IMR-90 (cell line): ENCODE results near the gene CAMTA1. TPM values are rescaled to one million over a fixed set of nuclear protein-coding genes. Genes with fewer than 3 reads are reported as not detected.

ENCODE experiments used
- ATAC-seq: fragments of 200-7000 bp; cut with Tn5 transposase; 2 replicates; pipeline ENCODE4 v1.9.1; 2020; ENCODE audit warnings: low read depth, mild to moderate bottlenecking, moderate library complexity
- BruUV-seq: library from RNA; stranded (reverse); fragments of 400-500 nt; replicated peaks from 2 replicates; lab custom pipeline; 2021; lab: Mats Ljungman, UMichigan
- CTCF ChIA-PET: fragments of 300-600 bp; formaldehyde crosslinking; extraction: SDS; loops from one replicate; lab custom pipeline; 2021; ENCODE audit warnings: antibody characterized with exemption; lab: Yijun Ruan, JAX
- POLR2A ChIA-PET: fragments of 300-600 bp; sonication (Branson Sonifier 250); formaldehyde crosslinking; loops from one replicate; lab custom pipeline; 2022; ENCODE audit warnings: antibody characterized with exemption; ENCODE audit not compliant: unreplicated experiment; lab: Charles Lee
- DNase-seq: peaks from one replicate; pipeline ENCODE4 v3.0.0; 2013
- H2AFZ ChIP-seq: replicated peaks from 2 replicates; pipeline ENCODE3; 2013; ENCODE audit warnings: low read length, mild to moderate bottlenecking; ENCODE audit not compliant: poor library complexity
- H2AK5ac ChIP-seq: 2 replicates; pipeline ENCODE4 v1.6.1; 2013; ENCODE audit warnings: low read depth, low read length, inconsistent platforms
- H2AK9ac ChIP-seq: replicated peaks from 2 replicates; pipeline ENCODE3; 2013; ENCODE audit warnings: mild to moderate bottlenecking, low read depth, low read length, moderate library complexity; ENCODE audit not compliant: poor library complexity
- H2BK120ac ChIP-seq: 2 replicates; pipeline ENCODE4 v1.6.1; 2013; ENCODE audit warnings: low read depth, low read length, inconsistent platforms
- H2BK15ac ChIP-seq: 3 replicates; pipeline ENCODE4 v1.6.1; 2013; ENCODE audit warnings: low read depth, low read length, inconsistent platforms
- H2BK20ac ChIP-seq: 2 replicates; pipeline ENCODE4 v1.6.1; 2013; ENCODE audit warnings: low read depth, mild to moderate bottlenecking, inconsistent platforms, low read length, moderate library complexity
- H2BK5ac ChIP-seq: 2 replicates; pipeline ENCODE4 v1.6.1; 2013; ENCODE audit warnings: mild to moderate bottlenecking, low read depth, low read length, inconsistent platforms; ENCODE audit not compliant: poor library complexity, severe bottlenecking
- H3K14ac ChIP-seq: replicated peaks from 2 replicates; pipeline ENCODE4 v1.6.1; 2013; ENCODE audit warnings: low read depth, low read length, inconsistent platforms
- H3K18ac ChIP-seq: 2 replicates; pipeline ENCODE4 v1.6.1; 2013; ENCODE audit warnings: low read depth, low read length, control low read depth
- H3K23ac ChIP-seq: 2 replicates; pipeline ENCODE4 v1.6.1; 2013; ENCODE audit warnings: low read depth, low read length, inconsistent platforms
- H3K27ac ChIP-seq: 2 replicates; pipeline ENCODE4 v1.5.1; 2013; ENCODE audit warnings: mild to moderate bottlenecking, control low read depth, low read length; ENCODE audit not compliant: insufficient read depth
- H3K27me3 ChIP-seq: 2 replicates; pipeline ENCODE4 v1.6.1; 2013; ENCODE audit warnings: low read length; ENCODE audit not compliant: control insufficient read depth, insufficient read depth
- H3K36me3 ChIP-seq: 2 replicates; pipeline ENCODE4 v1.6.1; 2013; ENCODE audit warnings: low read length, mixed read lengths; ENCODE audit not compliant: control insufficient read depth, insufficient read depth
- H3K4ac ChIP-seq: 2 replicates; pipeline ENCODE4 v1.6.1; 2013; ENCODE audit warnings: low read depth, low read length, inconsistent platforms
- H3K4me1 ChIP-seq: 2 replicates; pipeline ENCODE4 v1.6.1; 2013; ENCODE audit warnings: low read length, mixed read lengths; ENCODE audit not compliant: control insufficient read depth, insufficient read depth
- H3K4me2 ChIP-seq: 2 replicates; pipeline ENCODE4 v1.6.1; 2013; ENCODE audit warnings: low read depth, mild to moderate bottlenecking, control low read depth, low read length, moderate library complexity
- H3K4me3 ChIP-seq: 2 replicates; pipeline ENCODE4 v1.5.1; 2013; ENCODE audit warnings: low read depth, mild to moderate bottlenecking, control low read depth, low read length, moderate library complexity; ENCODE audit not compliant: insufficient read depth
- H3K56ac ChIP-seq: 2 replicates; pipeline ENCODE4 v1.6.1; 2013; ENCODE audit warnings: low read length, inconsistent platforms; ENCODE audit not compliant: insufficient read depth; ENCODE audit errors: extremely low read depth
- H3K79me1 ChIP-seq, 2 experiments: 2 replicates each; pipeline ENCODE4 v1.6.1; 2013; ENCODE audit warnings: low read length in 2 of 2, inconsistent platforms in 1 of 2, low read depth in 1 of 2
- H3K9ac ChIP-seq: 2 replicates; pipeline ENCODE4 v1.6.1; 2013; ENCODE audit warnings: low read depth, low read length, control low read depth
- H3K9me1 ChIP-seq: 2 replicates; pipeline ENCODE4 v1.6.1; 2013; ENCODE audit warnings: low read length, inconsistent platforms; ENCODE audit not compliant: insufficient read depth
- H3K9me3 ChIP-seq: 2 replicates; pipeline ENCODE4 v1.6.1; 2013; ENCODE audit warnings: low read length; ENCODE audit not compliant: control insufficient read depth, insufficient read depth
- H4K20me1 ChIP-seq: 2 replicates; pipeline ENCODE4 v1.6.1; 2013; ENCODE audit warnings: low read length, inconsistent platforms; ENCODE audit not compliant: insufficient read depth
- H4K5ac ChIP-seq: 2 replicates; pipeline ENCODE4 v1.6.1; 2013; ENCODE audit warnings: mild to moderate bottlenecking, low read depth, low read length, control low read depth
- H4K8ac ChIP-seq, 2 experiments: 2 replicates each; pipeline ENCODE4 v1.6.1; 2013; ENCODE audit warnings: low read depth in 2 of 2, low read length in 2 of 2, control low read depth in 1 of 2, inconsistent platforms in 1 of 2
- H4K91ac ChIP-seq: 2 replicates; pipeline ENCODE4 v1.6.1; 2013; ENCODE audit warnings: low read depth, low read length, inconsistent platforms; ENCODE audit not compliant: insufficient read depth
- BHLHE40 ChIP-seq: fragments of 150-350 bp; IDR thresholded peaks from 2 replicates; pipeline ENCODE4 v1.6.1; 2016; ENCODE audit warnings: mild to moderate bottlenecking, low read depth, low read length
- CEBPB ChIP-seq: IDR thresholded peaks from 2 replicates; pipeline ENCODE4 v1.6.1; 2012; ENCODE audit warnings: low read depth, low read length, improper control_type of control experiment
- CHD1 ChIP-seq: IDR thresholded peaks from 2 replicates; pipeline ENCODE4 v1.6.1; 2012; ENCODE audit warnings: low read depth, low read length, improper control_type of control experiment
- ELK1 ChIP-seq: fragments of 150-350 bp; IDR thresholded peaks from 2 replicates; pipeline ENCODE4 v1.6.1; 2016; ENCODE audit warnings: low read depth, mild to moderate bottlenecking, low read length, moderate library complexity, borderline replicate concordance
- FOS ChIP-seq: fragments of 150-350 bp; IDR thresholded peaks from 2 replicates; pipeline ENCODE4 v1.6.1; 2016; ENCODE audit warnings: low read depth, low read length
- MAFK ChIP-seq: IDR thresholded peaks from 2 replicates; pipeline ENCODE4 v1.6.1; 2012; ENCODE audit warnings: low read depth, low read length, improper control_type of control experiment
- MAZ ChIP-seq: IDR thresholded peaks from 2 replicates; pipeline ENCODE4 v1.6.1; 2012; ENCODE audit warnings: low read depth, mild to moderate bottlenecking, low read length, improper control_type of control experiment, moderate library complexity, borderline replicate concordance
- MXI1 ChIP-seq: IDR thresholded peaks from 2 replicates; pipeline ENCODE4 v1.6.1; 2012; ENCODE audit warnings: low read depth, mild to moderate bottlenecking, low read length, moderate library complexity, borderline replicate concordance
- NFE2L2 ChIP-seq: fragments of 150-350 bp; IDR thresholded peaks from 2 replicates; pipeline ENCODE4 v1.6.1; 2016; ENCODE audit warnings: low read depth, mild to moderate bottlenecking, low read length
- POLR2A ChIP-seq: IDR thresholded peaks from 2 replicates; pipeline ENCODE4 v1.6.1; 2012; ENCODE audit warnings: mild to moderate bottlenecking, low read depth, low read length
- RAD21 ChIP-seq: IDR thresholded peaks from 2 replicates; pipeline ENCODE4 v1.6.1; 2012; ENCODE audit warnings: low read length, improper control_type of control experiment
- RCOR1 ChIP-seq: IDR thresholded peaks from 2 replicates; pipeline ENCODE4 v1.6.1; 2012; ENCODE audit warnings: mild to moderate bottlenecking, low read length, improper control_type of control experiment; ENCODE audit not compliant: insufficient replicate concordance
- RFX5 ChIP-seq: IDR thresholded peaks from 2 replicates; pipeline ENCODE4 v1.8.0; 2012; ENCODE audit warnings: low read depth, mild to moderate bottlenecking, low read length, moderate library complexity
- SMC3 ChIP-seq: fragments of 150-350 bp; IDR thresholded peaks from 2 replicates; pipeline ENCODE4 v1.6.1; 2016; ENCODE audit warnings: low read depth, mild to moderate bottlenecking, antibody characterized with exemption, low read length, moderate library complexity
- WGBS, 2 experiments: methylation state at CpG; one replicate each; pipeline versions ENCODE4 v1.1.5 to v1.1.7; 2013; ENCODE audit warnings: missing lambda C conversion rate in 2 of 2; ENCODE audit not compliant: insufficient read length in 1 of 2; ENCODE audit errors: extremely low coverage in 2 of 2; 5-methylcytosine and 5-hydroxymethylcytosine counted together
- dilution Hi-C: fragments of 300-500 bp; cut with HindIII; formaldehyde crosslinking; loops from one replicate; pipeline ENCODE4 v1.14.3; 2018; ENCODE audit warnings: low sequenced_read_pairs; ENCODE audit not compliant: unreplicated experiment
- in situ Hi-C: fragments of 300-500 bp; cut with MboI; formaldehyde crosslinking; loops from 3 replicates; pipeline ENCODE4 v1.14.3; 2019; ENCODE audit warnings: low sequenced_read_pairs, inconsistent platforms, mixed read lengths
- intact Hi-C: fragments of 100-400 bp; cut with micrococcal nuclease; formaldehyde crosslinking; loops from 2 replicates; pipeline ENCODE4 v1.10.0; 2022
- polyA plus RNA-seq, 3 experiments: library from polyadenylated mRNA; depleted of rRNA; stranded (reverse); fragments of >200 nt; gene quantifications; 2 replicates each; pipeline ENCODE4 v1.2.3, GENCODE V29; 2012; ENCODE audit warnings: low replicate concordance in 1 of 3
- total RNA-seq: library from RNA; depleted of rRNA; stranded (reverse); fragments of >200 nt; gene quantifications from 2 replicates; pipeline ENCODE4 v1.2.3, GENCODE V29; 2012
- TF ChIP-seq, protein P1 (sequence below): conservative IDR thresholded peaks from 2 replicates; pipeline ENCODE4 v1.5.1; 2012; ENCODE audit warnings: mild to moderate bottlenecking, low read depth, low read length, improper control_type of control experiment
- TF ChIP-seq, protein P2 (sequence below): fragments of 150-350 bp; IDR thresholded peaks from 2 replicates; pipeline ENCODE4 v1.6.1; 2017; ENCODE audit warnings: mild to moderate bottlenecking, antibody characterized with exemption, low read length, low read depth

The CAMTA1 gene
- total and polyA plus RNA-seq, 2 of the 4 experiments (the other 2 are of a cell fraction), result 35.5 to 74.3 TPM

GRCh38 chr1:7448986-7449385 lies 663.7 kb downstream of the CAMTA1 start:
- ATAC-seq, result no peak
- no peaks in the 10 kb centered on the region for H3K4me1 ChIP-seq
- H3K27ac ChIP-seq, result no peak overlapping the region
- DNase-seq, result no peak
- no TSS peak for BruUV-seq
- no peak overlapping the region for H3K23ac ChIP-seq
- no peak overlapping the region for H3K56ac ChIP-seq
- H2BK5ac ChIP-seq, result no peak overlapping the region
- no peak overlapping the region for H2BK120ac ChIP-seq
- 91% methylated on average over 9 of the region's 10 CpGs; no CpG with 5 or more reads in 1 of the 2 experiments for WGBS, 2 experiments
- no peaks in the 10 kb centered on the region for H3K36me3 ChIP-seq
- H4K20me1 ChIP-seq, result no peaks in the 10 kb centered on the region
- H3K4me2 ChIP-seq, result no peak overlapping the region
- no peaks in the 10 kb centered on the region for H3K9me3 ChIP-seq
- in situ Hi-C loops, result no loop called here
- H3K14ac ChIP-seq, result no peak overlapping the region
- H2BK20ac ChIP-seq, result no peak overlapping the region
- H4K5ac ChIP-seq, result no peak overlapping the region
- intact Hi-C loops, result no loop called here
- no peak overlapping the region for H2AK9ac ChIP-seq
- dilution Hi-C loops, result no loop called here
- H3K9ac ChIP-seq, result no peak overlapping the region
- H4K91ac ChIP-seq, result no peak overlapping the region
- ChIA-PET CTCF (no interaction called here), POLR2A (no interaction called here)
- no peaks in the 10 kb centered on the region for H3K27me3 ChIP-seq
- no peak overlapping the region for H3K18ac ChIP-seq
- no peak overlapping the region for H2AK5ac ChIP-seq
- no peak overlapping the region for H4K8ac ChIP-seq
- no peak overlapping the region for H2AFZ ChIP-seq
- H3K79me1 ChIP-seq, result no peaks in the 10 kb centered on the region
- H3K4me3 ChIP-seq, result no peak overlapping the region
- H3K9me1 ChIP-seq, result no peaks in the 10 kb centered on the region
- H3K4ac ChIP-seq, result no peak overlapping the region
- TF ChIP-seq CHD1, result no peak
- no peak for TF ChIP-seq MAFK
- no peak for TF ChIP-seq RFX5
- no peak for TF ChIP-seq FOS
- TF ChIP-seq RAD21, result no peak
- TF ChIP-seq, protein P1, sequence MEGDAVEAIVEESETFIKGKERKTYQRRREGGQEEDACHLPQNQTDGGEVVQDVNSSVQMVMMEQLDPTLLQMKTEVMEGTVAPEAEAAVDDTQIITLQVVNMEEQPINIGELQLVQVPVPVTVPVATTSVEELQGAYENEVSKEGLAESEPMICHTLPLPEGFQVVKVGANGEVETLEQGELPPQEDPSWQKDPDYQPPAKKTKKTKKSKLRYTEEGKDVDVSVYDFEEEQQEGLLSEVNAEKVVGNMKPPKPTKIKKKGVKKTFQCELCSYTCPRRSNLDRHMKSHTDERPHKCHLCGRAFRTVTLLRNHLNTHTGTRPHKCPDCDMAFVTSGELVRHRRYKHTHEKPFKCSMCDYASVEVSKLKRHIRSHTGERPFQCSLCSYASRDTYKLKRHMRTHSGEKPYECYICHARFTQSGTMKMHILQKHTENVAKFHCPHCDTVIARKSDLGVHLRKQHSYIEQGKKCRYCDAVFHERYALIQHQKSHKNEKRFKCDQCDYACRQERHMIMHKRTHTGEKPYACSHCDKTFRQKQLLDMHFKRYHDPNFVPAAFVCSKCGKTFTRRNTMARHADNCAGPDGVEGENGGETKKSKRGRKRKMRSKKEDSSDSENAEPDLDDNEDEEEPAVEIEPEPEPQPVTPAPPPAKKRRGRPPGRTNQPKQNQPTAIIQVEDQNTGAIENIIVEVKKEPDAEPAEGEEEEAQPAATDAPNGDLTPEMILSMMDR, result no peak
- TF ChIP-seq RCOR1, result no peak
- no peak for TF ChIP-seq BHLHE40
- TF ChIP-seq, protein P2, sequence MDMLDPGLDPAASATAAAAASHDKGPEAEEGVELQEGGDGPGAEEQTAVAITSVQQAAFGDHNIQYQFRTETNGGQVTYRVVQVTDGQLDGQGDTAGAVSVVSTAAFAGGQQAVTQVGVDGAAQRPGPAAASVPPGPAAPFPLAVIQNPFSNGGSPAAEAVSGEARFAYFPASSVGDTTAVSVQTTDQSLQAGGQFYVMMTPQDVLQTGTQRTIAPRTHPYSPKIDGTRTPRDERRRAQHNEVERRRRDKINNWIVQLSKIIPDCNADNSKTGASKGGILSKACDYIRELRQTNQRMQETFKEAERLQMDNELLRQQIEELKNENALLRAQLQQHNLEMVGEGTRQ, result no peak
- no peak for TF ChIP-seq MXI1
- no peak for TF ChIP-seq ELK1
- no peak for TF ChIP-seq SMC3
- TF ChIP-seq POLR2A, result no peak
- no peak for TF ChIP-seq CEBPB
- no peak for TF ChIP-seq MAZ
- no peak for TF ChIP-seq NFE2L2
- no peak overlapping the region for H2BK15ac ChIP-seq
